ENCODE results near the gene DNAAF8. TPM values are rescaled to one million over a fixed set of nuclear protein-coding genes. Genes with fewer than 3 reads are reported as not detected.

Gene DNAAF8
- total and polyA plus RNA-seq, 10 donors, result 0.17 to 1.2 (median 0.57) TPM; not detected in 3

- peaks cover 0 to 100% (median 77%) of the 10 kb centered on the region in 6 donors for H3K36me3 ChIP-seq
- H3K4me3 ChIP-seq, result no peak overlapping the region
- H3K27ac ChIP-seq, result no peak overlapping the region
- intact Hi-C loops (cut with DNase I; ENCODE audit: low total_unique reads), result no loop called here
- peaks cover 7 to 38% (median 28%) of the 10 kb centered on the region in 6 donors for H3K4me1 ChIP-seq
- H3K27me3 ChIP-seq (replicated peaks in 1 of 7), result no peaks in the 10 kb centered on the region
- 88 to 96% (median 93%) methylated on average over 17 to 23 of the region's 23 CpGs for WGBS, 5 donors
- peak in 2 of 3 donors; percentile 26 to 35 for TF ChIP-seq POLR2AphosphoS5 (IDR thresholded peaks at IDR 0.05)
- TF ChIP-seq CTCF (IDR thresholded peaks at IDR 0.05 in 8 of 11, conservative IDR thresholded peaks at IDR 0.05 in 3 of 11), result no peak
- no peak for TF ChIP-seq POLR2A (IDR thresholded peaks at IDR 0.05)
- no peak for DNase-seq
- H3K9me3 ChIP-seq, result peaks cover 0 to 5% (median 0%) of the 10 kb centered on the region in 8 donors
Observed at GRCh38 chr16:4760221-4760910, 26.0 kb downstream of the DNAAF8 start.

GRCh38 chr16:4762205-4762604, 27.9 kb downstream of the DNAAF8 start:
- peaks cover 14 to 54% (median 41%) of the 10 kb centered on the region in 6 donors for H3K4me1 ChIP-seq
- no peak overlapping the region for H3K4me3 ChIP-seq
- no peaks in the 10 kb centered on the region for H3K27me3 ChIP-seq (replicated peaks in 1 of 7)
- peak overlapping the region in 1 of 8 donors; percentile 38 for H3K27ac ChIP-seq
- peaks cover 0 to 83% (median 63%) of the 10 kb centered on the region in 6 donors for H3K36me3 ChIP-seq
- intact Hi-C loops (cut with DNase I; ENCODE audit: low total_unique reads), result no loop called here
- no peak for DNase-seq
- 81 to 86% (median 84%) methylated on average over 4 to 9 of the region's 9 CpGs for WGBS, 5 donors
- peak in 1 of 3 donors; percentile 25 for TF ChIP-seq POLR2AphosphoS5 (IDR thresholded peaks at IDR 0.05)
- no peak for TF ChIP-seq CTCF (IDR thresholded peaks at IDR 0.05 in 8 of 11, conservative IDR thresholded peaks at IDR 0.05 in 3 of 11)
- no peak for TF ChIP-seq POLR2A (IDR thresholded peaks at IDR 0.05)
- H3K9me3 ChIP-seq, result no peaks in the 10 kb centered on the region

GRCh38 chr16:4763791-4764190, 29.5 kb downstream of the DNAAF8 start:
- peaks cover 24 to 70% (median 55%) of the 10 kb centered on the region in 6 donors for H3K4me1 ChIP-seq
- DNase-seq, result no peak
- intact Hi-C loops (cut with DNase I; ENCODE audit: low total_unique reads), result no loop called here
- H3K27ac ChIP-seq, result peak overlapping the region in 4 of 8 donors; percentile 14 to 91 (median 71)
- WGBS, 5 donors, result 67 to 91% (median 84%) methylated on average over 7 of the region's 7 CpGs
- TF ChIP-seq POLR2AphosphoS5 (IDR thresholded peaks at IDR 0.05) (no peak), CTCF (IDR thresholded peaks at IDR 0.05 in 8 of 11, conservative IDR thresholded peaks at IDR 0.05 in 3 of 11) (no peak), POLR2A (IDR thresholded peaks at IDR 0.05) (no peak)
- peak overlapping the region in 2 of 8 donors; percentile 12 to 85 for H3K4me3 ChIP-seq
- H3K36me3 ChIP-seq, result peaks cover 0 to 67% (median 49%) of the 10 kb centered on the region in 6 donors
- H3K9me3 ChIP-seq, result no peaks in the 10 kb centered on the region
- H3K27me3 ChIP-seq (replicated peaks in 1 of 7), result no peaks in the 10 kb centered on the region

Data from spleen (tissue), 11 donors.